GM19035 (cell line): Measurements from ENCODE around the gene SLC44A4.
"Not testable (repeated sequence)": the region's sequence is repeated elsewhere in the genome, so short reads cannot be mapped to it uniquely, and the experiment has no call there.

Source experiments
- ATAC-seq: cut with Tn5 transposase; IDR thresholded peaks from one replicate; pipeline ENCODE4 v1.9.1; 2021; ENCODE audit not compliant: unreplicated experiment

Gene SLC44A4

DNA sequence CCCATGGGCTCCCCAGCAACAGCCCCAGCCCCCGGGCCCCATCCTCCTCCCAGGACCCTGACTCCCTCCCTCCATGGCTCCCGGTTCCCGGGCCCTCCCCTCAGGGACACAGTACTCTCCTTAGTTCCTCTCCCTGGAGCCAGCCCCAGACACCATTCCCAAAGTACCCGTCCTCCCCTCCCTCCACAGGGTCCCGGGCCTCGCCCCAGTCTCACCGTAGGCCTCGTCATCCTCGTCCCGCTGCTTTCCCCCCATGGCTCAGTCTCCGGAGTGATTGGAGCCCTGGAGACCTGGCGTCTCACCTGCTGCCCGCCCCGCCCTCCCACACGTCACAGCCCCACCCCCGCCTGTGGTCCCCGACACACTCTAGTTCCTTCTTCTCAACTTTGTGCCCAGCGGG lies at the start of gene SLC44A4:
Gene SLC44A4, minus strand, starts transcription at position 272 of the 400 bp plus-strand sequence. Its CDS starts 17 bp downstream, at position 255.
- ATAC-seq: no peak

DNA sequence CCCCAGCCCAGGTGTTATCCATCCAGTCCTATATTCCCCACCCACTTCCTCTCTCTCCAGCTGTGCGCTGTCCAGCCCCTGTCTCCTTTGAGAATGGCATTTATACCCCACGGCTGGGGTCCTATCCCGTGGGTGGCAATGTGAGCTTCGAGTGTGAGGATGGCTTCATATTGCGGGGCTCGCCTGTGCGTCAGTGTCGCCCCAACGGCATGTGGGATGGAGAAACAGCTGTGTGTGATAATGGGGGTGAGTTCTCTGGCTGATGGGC lies 49.8 kb upstream of the SLC44A4 start:
- ATAC-seq: no peak

DNA sequence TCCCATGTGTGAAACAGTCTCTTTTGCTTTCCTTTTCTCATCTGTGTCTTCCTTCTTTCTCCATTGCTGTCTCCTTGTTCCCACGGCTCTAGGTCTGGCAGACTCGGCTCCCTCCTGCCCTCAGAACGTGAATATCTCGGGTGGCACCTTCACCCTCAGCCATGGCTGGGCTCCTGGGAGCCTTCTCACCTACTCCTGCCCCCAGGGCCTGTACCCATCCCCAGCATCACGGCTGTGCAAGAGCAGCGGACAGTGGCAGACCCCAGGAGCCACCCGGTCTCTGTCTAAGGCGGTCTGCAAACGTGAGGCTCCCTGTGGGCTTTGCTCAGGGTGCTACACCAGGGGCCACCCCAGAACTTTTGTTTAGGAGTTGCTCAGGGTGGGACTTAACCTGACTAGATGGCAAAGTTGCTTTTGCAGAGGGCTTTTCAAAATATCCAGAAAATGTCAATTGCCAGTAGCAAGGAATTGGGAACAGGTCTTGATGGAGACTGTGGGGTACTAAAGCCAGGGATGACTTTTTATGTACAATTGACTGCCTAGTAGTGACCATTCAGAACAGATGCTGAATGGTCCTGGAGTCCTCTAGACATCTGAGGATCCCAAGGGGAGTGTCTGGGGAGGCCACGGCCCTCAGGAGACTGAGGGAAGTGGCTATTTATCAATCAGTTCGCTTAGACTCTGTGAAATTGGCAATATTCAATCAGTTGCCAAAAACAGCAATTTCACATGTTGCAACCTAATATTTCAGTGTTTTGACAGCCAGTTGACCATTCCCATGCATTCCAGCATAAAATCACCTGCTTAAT lies 49.3 kb upstream of the SLC44A4 start:
- ATAC-seq: no peak

DNA sequence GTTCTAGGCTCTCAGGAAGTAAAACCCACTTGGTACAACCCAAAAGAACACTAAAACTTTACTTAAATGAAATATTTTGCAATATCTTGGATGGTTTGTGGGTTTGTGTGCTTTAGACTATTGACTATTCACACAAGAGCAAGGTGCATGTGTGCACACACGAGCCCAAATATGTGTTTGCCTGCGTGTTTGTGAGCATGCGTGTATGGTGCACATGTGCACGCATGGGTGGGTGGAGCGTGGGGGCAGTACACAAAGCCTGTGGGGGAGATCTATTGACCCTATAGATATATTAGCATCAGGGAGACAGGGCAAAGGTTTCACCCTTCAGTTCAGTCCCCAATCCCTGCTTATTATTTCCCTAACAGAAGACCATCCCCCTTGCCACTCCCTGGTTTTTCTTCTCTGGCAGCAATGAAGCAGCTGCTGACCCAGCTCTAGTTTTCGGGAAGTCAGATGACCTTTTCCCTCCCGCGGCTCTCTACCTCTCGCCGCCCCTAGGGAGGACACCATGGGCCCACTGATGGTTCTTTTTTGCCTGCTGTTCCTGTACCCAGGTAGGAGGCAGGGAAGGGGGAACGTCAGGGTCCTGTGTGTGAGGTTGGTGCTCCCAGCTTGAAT lies 48.6 kb upstream of the SLC44A4 start, which contains the start of gene C2:
Gene C2, plus strand, starts transcription at position 476 of the 621 bp plus-strand sequence. Its CDS starts 36 bp downstream, at position 512.
- no peak for ATAC-seq

DNA sequence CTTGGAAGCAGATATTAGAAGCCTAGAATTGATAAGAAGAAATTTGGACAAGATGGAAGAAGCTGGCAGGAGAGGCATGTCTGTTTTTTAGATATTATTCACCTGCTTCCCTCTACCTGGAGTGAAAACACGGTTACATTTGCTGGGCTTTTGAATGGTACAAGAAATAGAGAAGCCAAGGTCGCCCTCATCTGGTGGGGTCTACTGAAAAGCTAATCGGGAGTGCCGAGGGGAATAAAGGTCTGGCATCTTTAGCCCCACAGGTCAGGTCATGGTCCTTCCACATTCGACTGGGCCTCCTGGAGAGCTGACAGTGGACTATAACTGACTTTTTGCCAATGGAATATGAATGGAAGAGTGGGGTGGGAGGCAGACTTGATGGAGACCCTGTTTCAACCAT lies 44.1 kb upstream of the SLC44A4 start:
- ATAC-seq: no peak

DNA sequence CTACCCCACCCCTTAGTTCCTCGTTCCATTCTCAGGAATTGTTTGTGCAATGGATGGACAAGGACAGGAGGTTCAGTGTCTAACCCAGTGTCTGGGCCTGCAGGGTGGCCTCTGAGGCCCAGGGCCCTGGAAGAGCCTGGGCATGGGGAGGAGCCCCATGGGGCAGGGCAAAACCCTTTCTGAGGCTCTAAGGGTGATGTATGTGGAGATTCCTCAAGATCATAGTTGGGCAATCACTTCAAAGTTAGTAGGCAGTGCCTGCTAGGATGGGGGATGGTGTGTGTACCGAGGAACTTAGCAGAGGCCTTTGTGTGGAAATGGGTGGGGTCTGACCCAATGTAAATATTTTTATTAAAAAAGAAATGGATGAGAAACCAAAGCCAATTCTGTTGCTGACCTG lies 42.0 kb upstream of the SLC44A4 start:
- ATAC-seq: no peak

DNA sequence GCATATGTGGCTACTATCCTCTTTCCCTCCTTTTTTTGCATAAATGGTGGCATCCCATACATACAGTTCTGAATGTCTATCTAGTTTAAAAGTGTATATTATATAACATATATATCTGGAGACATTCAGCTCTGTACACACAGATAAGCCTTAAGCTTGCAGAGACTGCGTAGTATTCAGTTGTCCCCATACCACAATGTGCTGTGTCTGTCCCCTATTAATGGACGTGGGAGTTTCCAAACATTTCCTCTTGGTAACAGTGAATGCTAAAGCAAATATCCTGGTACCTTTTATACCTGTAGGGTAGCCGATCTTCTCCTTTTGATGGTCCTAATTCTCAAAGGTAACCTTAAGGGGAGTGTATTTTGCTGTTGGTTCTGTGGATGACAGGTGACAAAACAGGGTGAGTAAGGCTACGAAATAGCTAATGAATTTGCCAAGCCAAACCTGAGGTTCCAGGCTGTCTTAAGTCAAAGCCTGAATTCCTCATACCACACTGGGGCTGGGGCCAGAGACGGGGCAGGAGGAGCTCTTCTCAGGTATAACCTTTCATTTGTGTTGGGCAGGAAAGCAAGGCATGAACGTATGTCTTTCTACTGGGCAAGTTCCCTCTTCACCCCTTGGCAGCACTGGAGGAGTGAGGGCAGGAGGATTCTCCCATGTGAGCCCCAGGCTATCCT lies 41.0 kb upstream of the SLC44A4 start:
- ATAC-seq: no peak

DNA sequence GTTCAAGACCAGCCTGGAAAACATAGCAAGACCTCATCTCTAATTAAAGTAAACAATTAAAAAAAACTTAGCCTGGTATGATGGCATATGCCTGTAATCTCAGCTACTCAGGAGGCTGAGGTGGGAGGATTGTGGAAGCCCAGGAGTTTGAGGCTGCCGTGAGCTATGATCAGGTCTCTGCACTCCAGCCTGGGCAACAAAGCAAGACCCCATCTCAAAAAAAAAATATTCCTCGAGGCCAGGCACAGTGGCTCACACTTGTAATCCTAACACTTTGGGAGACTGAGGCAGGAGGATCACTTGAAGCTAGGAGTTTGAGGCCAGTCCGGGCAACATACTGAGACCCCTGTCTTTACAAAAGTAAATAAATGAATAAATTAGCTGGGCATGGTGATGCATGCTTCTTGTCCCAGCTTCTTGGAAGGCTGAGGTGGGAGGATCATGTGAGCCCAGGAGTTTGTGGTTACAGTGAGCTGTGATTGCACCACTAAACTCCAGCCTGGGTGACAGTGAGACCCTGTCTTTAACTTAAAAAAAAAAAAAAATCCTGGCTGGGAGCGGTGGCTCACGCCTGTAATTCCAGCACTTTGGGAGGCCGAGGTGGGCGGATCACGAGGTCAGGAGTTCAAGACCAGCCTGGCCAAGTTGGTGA lies 39.4 kb upstream of the SLC44A4 start:
- no peak for ATAC-seq

DNA sequence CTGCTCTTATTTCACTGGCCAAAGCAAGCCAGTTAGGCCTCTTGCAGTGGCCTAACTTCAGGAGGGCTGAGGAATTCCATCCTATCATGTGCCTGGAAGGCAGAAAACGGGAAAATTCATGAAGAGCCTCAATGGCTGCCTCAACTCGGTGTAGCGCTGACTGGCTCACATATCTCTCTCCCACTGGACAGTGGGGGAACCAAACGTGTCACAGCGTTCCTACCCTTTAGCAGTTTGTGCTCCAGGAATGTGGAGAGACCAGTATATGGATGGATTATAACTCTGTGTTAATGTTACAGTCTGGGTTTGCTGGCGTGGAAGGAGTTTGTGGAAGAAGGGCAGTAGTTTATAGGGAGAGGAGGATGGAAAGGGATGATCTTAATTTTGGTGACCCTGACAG lies 37.0 kb upstream of the SLC44A4 start:
- no peak for ATAC-seq

DNA sequence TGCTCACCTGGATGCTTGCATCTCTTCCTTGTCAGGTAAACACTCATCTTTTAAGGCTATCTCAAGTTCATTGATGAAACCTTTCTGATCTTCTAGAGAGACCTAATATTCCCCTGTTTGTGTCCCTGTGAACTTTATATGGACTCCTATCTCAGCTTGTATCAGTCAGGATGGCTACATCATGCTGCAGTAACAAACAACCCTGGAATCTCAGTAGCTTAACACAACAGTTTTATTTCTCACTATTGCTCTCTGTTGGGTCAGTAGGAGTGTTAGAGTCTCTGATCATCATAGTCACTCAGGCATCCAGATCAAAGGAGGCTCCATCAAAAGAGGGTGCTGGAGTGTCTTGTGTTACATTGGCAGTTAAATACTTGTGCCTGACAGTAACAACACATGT lies 36.6 kb upstream of the SLC44A4 start:
- no peak for ATAC-seq

DNA sequence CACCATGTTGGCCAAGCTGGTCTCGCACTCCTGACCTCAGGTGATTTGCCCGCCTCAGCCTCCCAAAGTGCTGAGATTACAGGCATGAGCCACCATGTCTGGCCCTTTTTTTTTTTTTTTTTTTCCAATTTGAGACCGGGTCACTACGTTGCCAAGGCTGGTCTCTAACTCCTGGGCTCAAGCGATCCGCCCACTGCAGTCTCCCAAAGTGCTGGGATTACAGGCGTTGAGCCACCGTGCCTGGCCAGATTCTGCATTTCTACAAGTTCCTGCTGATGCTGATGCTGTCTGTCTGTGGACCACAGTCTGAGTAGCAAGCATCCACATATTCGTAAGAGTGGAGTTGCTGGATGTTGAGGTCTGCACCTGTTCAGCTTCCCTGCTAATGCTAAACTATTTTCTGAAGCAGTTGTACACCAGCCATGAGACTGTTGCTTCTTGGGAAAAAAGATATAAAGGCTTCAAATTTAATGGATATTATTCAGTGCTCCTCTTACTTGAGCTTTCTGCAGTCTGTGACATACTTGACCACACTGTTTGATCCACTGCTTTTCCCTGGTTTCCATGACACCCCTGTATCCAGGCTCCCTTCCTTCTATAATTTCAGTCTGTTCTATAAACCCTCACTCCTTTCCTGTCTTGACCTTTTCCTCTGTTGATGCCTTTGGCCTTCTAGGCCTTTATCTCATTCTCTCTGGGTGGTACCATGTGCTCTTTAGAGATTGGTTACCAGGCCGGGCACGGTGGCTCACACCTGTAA lies 33.2 kb upstream of the SLC44A4 start:
- ATAC-seq: no peak

DNA sequence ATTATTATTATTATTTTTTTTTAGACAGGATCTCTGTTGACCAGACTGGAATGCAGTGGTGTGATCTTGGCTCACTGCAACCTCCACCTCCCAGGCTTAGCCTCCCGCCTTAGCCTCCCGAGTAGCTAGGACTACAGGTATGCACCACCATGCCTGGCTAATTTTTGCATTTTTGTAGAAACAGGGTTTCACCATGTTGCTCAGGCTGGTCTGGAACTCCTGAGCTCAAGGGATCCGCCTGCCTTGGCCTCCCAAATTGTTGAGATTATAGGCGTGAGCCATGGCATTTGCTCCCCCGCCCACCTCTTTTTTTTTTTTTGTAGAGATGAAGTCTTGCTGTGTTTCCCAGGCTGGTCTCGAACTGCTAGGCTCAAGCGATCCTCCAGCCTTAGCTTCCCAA lies 30.5 kb upstream of the SLC44A4 start:
- ATAC-seq: not testable (repeated sequence)

DNA sequence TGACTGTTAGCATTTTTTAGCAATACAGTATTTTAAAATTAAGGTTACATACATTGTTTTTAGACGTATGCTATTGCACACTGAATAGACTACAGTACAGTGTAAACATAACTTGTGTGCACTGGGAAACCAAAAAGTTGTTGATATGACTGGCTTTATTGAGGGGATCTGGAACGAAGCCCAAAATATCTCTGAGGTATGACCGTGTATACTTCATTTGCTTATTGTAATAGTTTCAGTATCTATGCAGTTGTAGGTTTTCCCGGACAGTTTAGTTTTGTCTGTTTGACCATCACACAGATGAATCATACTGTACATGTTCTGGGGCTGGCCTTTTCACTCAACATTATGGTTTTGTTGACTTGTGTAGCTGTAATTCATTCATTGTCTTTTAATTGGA lies 30.0 kb upstream of the SLC44A4 start:
- ATAC-seq: peak; percentile 89

DNA sequence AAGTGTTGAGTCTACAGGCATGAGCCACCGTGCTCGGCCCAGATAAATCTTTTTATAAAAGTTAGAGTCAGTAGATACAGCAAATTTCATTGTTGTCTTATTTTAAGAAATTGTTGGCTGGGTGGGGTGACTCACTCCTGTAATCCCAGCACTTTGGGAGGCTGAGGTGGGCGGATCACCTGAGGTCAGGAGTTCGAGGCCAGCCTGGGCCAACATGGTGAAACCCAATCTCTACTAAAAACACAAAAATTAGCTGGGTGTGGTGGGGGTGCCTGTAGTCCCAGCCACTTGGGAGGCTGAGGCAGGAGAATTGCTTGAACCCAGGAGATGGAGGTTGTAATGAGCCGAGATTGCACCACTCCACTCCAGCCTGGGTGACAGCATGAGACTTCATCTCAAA lies 29.5 kb upstream of the SLC44A4 start:
- ATAC-seq: not testable (repeated sequence)

DNA sequence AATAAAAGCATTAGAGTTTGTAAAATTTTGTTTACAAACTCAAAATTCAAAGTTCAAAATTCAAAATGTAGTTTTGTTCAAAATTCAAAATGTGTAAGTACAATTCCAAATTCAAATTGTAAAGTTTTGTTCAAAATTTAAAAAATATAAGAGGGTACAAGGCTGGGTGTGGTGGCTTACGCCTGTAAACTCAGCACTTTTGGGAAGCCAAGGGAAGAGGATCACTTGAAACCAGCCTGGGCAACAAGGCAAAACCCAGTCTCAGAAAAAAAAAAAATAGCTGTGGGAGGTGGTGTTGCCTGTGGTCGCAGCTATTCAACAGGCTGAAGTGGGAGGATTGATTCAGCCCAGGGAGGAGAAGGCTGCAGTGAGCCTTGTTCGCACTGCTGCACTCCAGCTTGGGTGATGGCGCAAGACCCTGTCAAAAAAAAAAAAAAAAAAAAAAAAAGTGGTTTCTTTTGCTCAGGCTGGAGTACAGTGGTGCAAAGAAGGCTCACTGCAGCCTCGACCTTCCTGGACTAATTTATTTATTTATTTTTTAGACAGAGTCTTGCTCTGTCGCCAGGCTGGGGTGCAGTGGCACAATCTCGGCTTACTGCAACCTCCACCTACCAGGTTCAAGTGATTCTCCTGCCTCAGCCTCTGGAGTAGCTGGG lies 28.5 kb upstream of the SLC44A4 start:
- ATAC-seq: no peak

DNA sequence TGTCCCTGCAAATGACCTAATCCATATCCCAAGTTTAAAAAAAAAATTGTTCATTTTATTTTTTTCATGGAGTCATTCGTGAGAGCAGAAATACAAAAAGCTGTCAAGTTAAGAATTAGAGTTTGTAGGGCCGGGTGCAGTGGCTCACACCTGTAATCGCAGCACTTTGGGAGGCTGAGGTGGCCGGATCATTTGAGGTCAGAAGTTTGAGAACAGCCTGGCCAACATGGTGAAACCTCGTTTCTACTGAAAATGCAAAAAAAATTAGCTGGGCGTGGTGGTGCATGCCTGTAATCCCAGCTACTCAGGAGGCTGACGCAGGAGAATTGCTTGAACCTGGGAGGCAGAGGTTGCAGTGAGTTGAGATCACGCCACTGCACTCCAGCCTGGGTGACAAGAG lies 27.9 kb upstream of the SLC44A4 start:
- ATAC-seq: not testable (repeated sequence)

DNA sequence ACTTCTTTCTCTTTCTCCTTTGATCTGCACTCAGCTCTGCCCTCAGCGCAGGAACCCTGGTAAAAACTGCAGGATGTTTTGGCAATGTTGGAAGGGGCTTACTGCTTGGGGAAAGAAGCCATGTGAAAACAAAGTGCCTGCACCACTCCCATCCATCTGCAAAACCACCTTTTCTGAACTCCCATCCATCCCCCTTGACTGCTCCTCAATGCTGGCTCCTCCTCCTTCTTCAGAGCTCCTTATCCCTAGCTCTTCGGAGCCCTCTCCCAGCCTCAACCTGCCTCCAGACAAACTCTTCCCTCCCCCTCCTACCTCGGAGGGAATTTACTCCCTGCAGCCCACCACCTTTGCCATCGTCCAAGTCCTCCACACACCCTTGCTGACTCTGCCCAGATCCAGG lies 27.3 kb upstream of the SLC44A4 start:
- ATAC-seq: no peak

DNA sequence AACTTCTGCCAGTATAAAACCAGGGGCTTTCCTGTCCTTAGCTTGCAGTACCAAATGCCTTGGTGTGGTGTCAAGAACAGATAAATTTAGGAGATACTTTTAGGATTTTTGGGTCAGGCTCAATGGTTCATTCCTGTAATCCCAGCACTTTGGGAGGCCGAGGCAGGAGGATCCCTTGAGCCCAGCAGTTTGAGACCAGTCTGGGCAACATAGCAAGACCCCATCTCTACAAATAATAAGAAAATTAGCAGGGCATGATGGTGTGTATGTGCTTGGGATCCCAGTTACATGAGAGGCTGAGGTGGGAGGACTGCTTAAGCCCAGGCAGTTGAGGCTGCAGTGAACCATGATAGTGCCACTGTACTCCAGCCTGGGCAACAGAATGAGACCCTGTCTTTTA lies 26.2 kb upstream of the SLC44A4 start:
- ATAC-seq: no peak

DNA sequence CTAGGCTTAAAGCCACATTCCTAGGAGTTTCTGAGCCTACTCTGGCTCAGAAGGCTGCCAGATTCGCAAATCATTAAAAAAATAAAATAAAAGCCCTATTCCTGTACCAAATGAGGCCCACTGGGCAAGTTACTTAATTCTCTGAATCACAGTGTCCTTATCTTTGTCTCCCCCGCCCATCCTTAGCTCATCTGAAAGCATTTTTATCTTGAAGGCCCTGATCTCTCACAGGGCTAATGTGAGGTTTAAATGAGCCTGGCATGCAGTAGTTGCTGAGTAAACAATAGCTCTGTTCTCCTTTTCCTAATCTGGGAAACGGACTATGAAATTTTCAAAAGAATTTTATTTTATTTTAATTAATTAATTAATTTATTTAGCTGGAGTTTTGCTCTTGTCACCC lies 25.2 kb upstream of the SLC44A4 start:
- ATAC-seq: no peak

DNA sequence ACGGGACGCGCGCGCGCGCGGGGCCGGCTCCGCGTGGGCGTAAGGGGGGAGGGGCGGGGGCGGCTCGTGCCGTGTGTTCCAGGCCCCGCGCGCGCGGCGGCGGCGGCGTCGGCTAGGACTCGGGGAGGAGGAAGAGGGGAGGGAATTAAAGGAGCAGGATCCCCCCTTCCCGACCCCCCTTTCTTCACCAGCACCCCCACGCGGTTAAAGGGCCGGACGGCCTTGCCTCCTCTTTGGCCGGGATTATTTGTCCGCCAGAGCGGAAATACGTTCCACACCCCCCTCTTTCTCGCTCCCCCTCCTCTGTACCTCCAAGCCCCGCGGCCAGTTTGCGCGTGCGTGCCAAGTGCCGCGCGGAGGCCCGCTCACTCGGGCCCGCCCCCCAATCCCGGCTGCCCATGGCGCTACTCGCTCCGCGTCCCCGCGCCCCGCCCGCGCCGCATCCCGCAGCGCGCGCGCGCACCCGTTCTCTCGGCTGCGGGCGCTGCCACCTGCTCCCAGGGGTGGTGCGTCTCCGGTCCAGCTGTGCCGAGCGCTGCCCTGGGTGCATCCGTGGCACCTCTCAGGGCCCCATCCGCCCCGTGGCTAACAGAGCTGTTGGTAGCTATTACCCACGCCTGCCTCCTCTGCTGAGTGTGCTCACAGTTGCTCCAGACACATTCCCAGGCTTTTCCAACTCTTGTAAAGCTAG lies 23.3 kb upstream of the SLC44A4 start, which contains the start of gene ZBTB12:
Gene ZBTB12, minus strand, starts transcription at position 134 of the 691 bp plus-strand sequence. CDS start 781 bp downstream, outside the sequence.
- ATAC-seq: peak; percentile 54
